EH (cell line): Measurements from ENCODE around the gene ANP32B.

Experiments used
- DNase-seq: peaks from one replicate; pipeline ENCODE4 v3.0.0-alpha.2; 2015; ENCODE audit warnings: low read depth

ANP32B gene

GRCh38 chr9:98031169-98031568 lies 48.0 kb downstream of the ANP32B start:
- DNase-seq = no peak

- peak; percentile 91 for DNase-seq
Observed at GRCh38 chr9:98031935-98032334, 48.8 kb downstream of the ANP32B start.

- peak; percentile 67 for DNase-seq
Observed at GRCh38 chr9:98034593-98035546, 51.7 kb downstream of the ANP32B start.

- DNase-seq = peak; percentile 66
Observed at GRCh38 chr9:98037357-98037756, 54.2 kb downstream of the ANP32B start.

- DNase-seq = no peak
Observed at GRCh38 chr9:98038958-98039357, 55.8 kb downstream of the ANP32B start.

GRCh38 chr9:98039607-98040017 lies 56.5 kb downstream of the ANP32B start:
- DNase-seq = peak; percentile 39

GRCh38 chr9:98040212-98040611 lies 57.1 kb downstream of the ANP32B start:
- DNase-seq = no peak

GRCh38 chr9:98043915-98044314 lies 60.8 kb downstream of the ANP32B start:
- no peak for DNase-seq

GRCh38 chr9:98045234-98046179 lies 62.4 kb downstream of the ANP32B start:
- no peak for DNase-seq

- DNase-seq = no peak
Observed at GRCh38 chr9:98046180-98046543, 63.0 kb downstream of the ANP32B start.

GRCh38 chr9:98047002-98047401 lies 63.9 kb downstream of the ANP32B start:
- DNase-seq = no peak

- DNase-seq = no peak
Observed at GRCh38 chr9:98049288-98050072, 66.3 kb downstream of the ANP32B start.

GRCh38 chr9:98050351-98050750 lies 67.2 kb downstream of the ANP32B start:
- DNase-seq = no peak

GRCh38 chr9:98054376-98054951 lies 71.3 kb downstream of the ANP32B start:
- no peak for DNase-seq

- peak; percentile 98 for DNase-seq
Observed at GRCh38 chr9:98056269-98057137, 73.4 kb downstream of the ANP32B start, which contains the start of gene NANS. Gene NANS, plus strand, starts transcription at chr9:98056732. Its CDS starts 77 bp downstream, at chr9:98056809.

GRCh38 chr9:98057138-98057799 lies 74.1 kb downstream of the ANP32B start:
- peak; percentile 53 for DNase-seq

- no peak for DNase-seq
Observed at GRCh38 chr9:98062161-98062560, 79.0 kb downstream of the ANP32B start.

- DNase-seq = no peak
Observed at GRCh38 chr9:98064623-98065392, 81.7 kb downstream of the ANP32B start.
